ENCODE measurements around the gene POMGNT1. TPM values are rescaled to one million over a fixed set of nuclear protein-coding genes. Genes with fewer than 3 reads are reported as not detected.

Gene POMGNT1
- total RNA-seq, 2 experiments from 2014 or later: 21.1 to 29.0 TPM

- no peaks in the 10 kb centered on the region for H3K27me3 Mint-ChIP-seq
- no peak for TF ChIP-seq CTCF (IDR thresholded peaks at IDR 0.05)
- H3K4me3 Mint-ChIP-seq: no peak overlapping the region
- no peak overlapping the region for H3K27ac Mint-ChIP-seq
- Histone ChIP-seq H3K27ac (ENCODE audit: low read depth in 1 of 2, low read length in 2 of 2) (no peak overlapping the region), H3K27me3 (ENCODE audit: control insufficient read depth in 1 of 2, insufficient read depth in 2 of 2, low read length in 2 of 2) (no peaks in the 10 kb centered on the region), H3K4me3 (ENCODE audit: low read length) (no peak overlapping the region), H3K36me3 (ENCODE audit: insufficient read depth, low read length) (peaks cover 51% of the 10 kb centered on the region), H3K4me1 (ENCODE audit: insufficient read depth, low read length) (peaks cover 28% of the 10 kb centered on the region), H3K9me3 (ENCODE audit: control insufficient read depth in 1 of 2, insufficient read depth in 1 of 2, low read length in 2 of 2) (no peaks in the 10 kb centered on the region)
- intact Hi-C loops (cut with DNase I, micrococcal nuclease): loop anchor here in 1 of 2 experiments (5.0 to 10.0 kb wide), 3 partner anchors 108 to 1840 kb away; partner anchors contain the start of genes ERI3, LRRC41 and UQCRH
- peaks cover 59% of the 10 kb centered on the region for H3K36me3 Mint-ChIP-seq (ENCODE audit: low read depth)
- POLR2A ChIA-PET: no interaction called here
- ATAC-seq (ENCODE audit: poor library complexity): no peak
- DNase-seq: no peak
- H3K9me3 Mint-ChIP-seq: no peaks in the 10 kb centered on the region
- peaks cover 24% of the 10 kb centered on the region for H3K4me1 Mint-ChIP-seq (ENCODE audit: low read depth)
- CTCF ChIA-PET: interaction anchor here (1.5 kb wide), 1 partner anchor 29 kb away, joined by 4 read pairs; no protein-coding TSS in a partner anchor
These were observed 3.5 kb downstream of the POMGNT1 start for GRCh38 chr1:46194641-46195193.

GRCh38 chr1:46193984-46194570, 4.2 kb downstream of the POMGNT1 start:
- CTCF ChIA-PET: interaction anchor here (1.5 kb wide), 1 partner anchor 29 kb away, joined by 4 read pairs; no protein-coding TSS in a partner anchor

GRCh38 chr1:46193285-46193684, 4.9 kb downstream of the POMGNT1 start:
- Mint-ChIP-seq H3K27ac (no peak overlapping the region), H3K36me3 (ENCODE audit: low read depth) (peaks cover 69% of the 10 kb centered on the region), H3K9me3 (no peaks in the 10 kb centered on the region), H3K4me1 (ENCODE audit: low read depth) (peaks cover 15% of the 10 kb centered on the region), H3K4me3 (no peak overlapping the region), H3K27me3 (no peaks in the 10 kb centered on the region)
- ChIA-PET POLR2A (no interaction called here), CTCF (no interaction called here)
- H3K36me3 ChIP-seq (ENCODE audit: insufficient read depth, low read length): peaks cover 63% of the 10 kb centered on the region
- no peak overlapping the region for H3K27ac ChIP-seq (ENCODE audit: low read depth in 1 of 2, low read length in 2 of 2)
- H3K9me3 ChIP-seq (ENCODE audit: control insufficient read depth in 1 of 2, insufficient read depth in 1 of 2, low read length in 2 of 2): no peaks in the 10 kb centered on the region
- no peak overlapping the region for H3K4me3 ChIP-seq (ENCODE audit: low read length)
- DNase-seq (no peak), ATAC-seq (ENCODE audit: poor library complexity) (no peak)
- intact Hi-C loops (cut with DNase I, micrococcal nuclease): loop anchor here in 1 of 2 experiments (10.0 kb wide), 1 partner anchor 1838 kb away; the partner anchor contains the start of gene ERI3
- no peak for TF ChIP-seq CTCF (IDR thresholded peaks at IDR 0.05)
- no peaks in the 10 kb centered on the region for H3K27me3 ChIP-seq (ENCODE audit: control insufficient read depth in 1 of 2, insufficient read depth in 2 of 2, low read length in 2 of 2)
- peaks cover 17% of the 10 kb centered on the region for H3K4me1 ChIP-seq (ENCODE audit: insufficient read depth, low read length)

More at GRCh38 chr1:46193984-46194570, 4.2 kb downstream of the POMGNT1 start:
- intact Hi-C loops (cut with DNase I, micrococcal nuclease): loop anchor here in 1 of 2 experiments (10.0 kb wide), 1 partner anchor 1839 kb away; the partner anchor contains the start of gene ERI3
- H3K4me1 ChIP-seq (ENCODE audit: insufficient read depth, low read length): peaks cover 24% of the 10 kb centered on the region
- no peak for DNase-seq
- H3K27me3 Mint-ChIP-seq: no peaks in the 10 kb centered on the region
- H3K9me3 ChIP-seq (ENCODE audit: control insufficient read depth in 1 of 2, insufficient read depth in 1 of 2, low read length in 2 of 2): no peaks in the 10 kb centered on the region
- peaks cover 21% of the 10 kb centered on the region for H3K4me1 Mint-ChIP-seq (ENCODE audit: low read depth)
- H3K9me3 Mint-ChIP-seq: no peaks in the 10 kb centered on the region
- no peak for TF ChIP-seq CTCF (IDR thresholded peaks at IDR 0.05)
- H3K4me3 ChIP-seq (ENCODE audit: low read length): no peak overlapping the region
- ATAC-seq (ENCODE audit: poor library complexity): no peak
- no peak overlapping the region for H3K27ac ChIP-seq (ENCODE audit: low read depth in 1 of 2, low read length in 2 of 2)
- peaks cover 55% of the 10 kb centered on the region for H3K36me3 ChIP-seq (ENCODE audit: insufficient read depth, low read length)
- H3K27ac Mint-ChIP-seq: no peak overlapping the region
- no peak overlapping the region for H3K4me3 Mint-ChIP-seq
- peaks cover 65% of the 10 kb centered on the region for H3K36me3 Mint-ChIP-seq (ENCODE audit: low read depth)
- no peaks in the 10 kb centered on the region for H3K27me3 ChIP-seq (ENCODE audit: control insufficient read depth in 1 of 2, insufficient read depth in 2 of 2, low read length in 2 of 2)
- POLR2A ChIA-PET: no interaction called here

All from CD4-positive, alpha-beta T cell (primary cell).